Smooth muscle cell (in vitro differentiated cells): Measurements from ENCODE around the gene LEKR1. TPM values are rescaled to one million over a fixed set of nuclear protein-coding genes. Genes with fewer than 3 reads are reported as not detected.

Experiments
- DNase-seq: peaks from one replicate; lab custom pipeline; 2025; ENCODE audit not compliant: unreplicated experiment; lab: John Stamatoyannopoulos, UW
- H2AFZ ChIP-seq: fragments of 200-600 bp; sonication (generic); 2 replicates; pipeline ENCODE4 v1.6.0; 2016; ENCODE audit warnings: antibody characterized with exemption, low read depth, mild to moderate bottlenecking
- H3F3A ChIP-seq: fragments of 200-600 bp; sonication (generic); 2 replicates; pipeline ENCODE4 v1.6.0; 2017; ENCODE audit warnings: antibody characterized with exemption, low read depth
- H3K27ac ChIP-seq: fragments of 200-600 bp; sonication (generic); 2 replicates; pipeline ENCODE4 v1.5.1; 2016; ENCODE audit warnings: low read depth, mild to moderate bottlenecking
- H3K27me3 ChIP-seq: fragments of 200-600 bp; sonication (generic); 2 replicates; pipeline ENCODE4 v1.6.1; 2016; ENCODE audit warnings: low read depth, mild to moderate bottlenecking
- H3K36me3 ChIP-seq: fragments of 200-600 bp; sonication (generic); 2 replicates; pipeline ENCODE4 v1.5.1; 2016; ENCODE audit warnings: low read depth
- H3K4me1 ChIP-seq: fragments of 200-600 bp; sonication (generic); 2 replicates; pipeline ENCODE4 v1.5.1; 2016; ENCODE audit warnings: low read depth
- H3K4me2 ChIP-seq: fragments of 200-600 bp; sonication (generic); 2 replicates; pipeline ENCODE4 v1.6.0; 2016; ENCODE audit warnings: mild to moderate bottlenecking
- H3K4me3 ChIP-seq: fragments of 200-600 bp; sonication (generic); 2 replicates; pipeline ENCODE4 v1.5.1; 2016; ENCODE audit warnings: mild to moderate bottlenecking
- H3K79me2 ChIP-seq: fragments of 200-600 bp; sonication (generic); 2 replicates; pipeline ENCODE4 v1.6.0; 2016; ENCODE audit warnings: low read depth, mild to moderate bottlenecking
- H3K9ac ChIP-seq: fragments of 200-600 bp; sonication (generic); 2 replicates; pipeline ENCODE4 v1.6.0; 2016; ENCODE audit warnings: low read depth
- H3K9me3 ChIP-seq: fragments of 200-600 bp; sonication (generic); replicated peaks from 2 replicates; pipeline ENCODE4 v1.5.1; 2016; ENCODE audit warnings: low read depth
- H4K20me1 ChIP-seq: fragments of 200-600 bp; sonication (generic); 2 replicates; pipeline ENCODE4 v1.6.0; 2016; ENCODE audit warnings: low read depth
- WGBS: methylation state at CpG from one replicate; pipeline ENCODE4 v1.1.7; 2016; ENCODE audit warnings: low lambda C conversion rate; 5-methylcytosine and 5-hydroxymethylcytosine counted together
- polyA plus RNA-seq: library from polyadenylated mRNA; unstranded; fragments of >200 nt; fragmentation: Nextera tagmentation; extraction: Ambion mirVana; gene quantifications from 2 replicates; pipeline ENCODE4 v1.2.1, GENCODE V29; 2016
- total RNA-seq: library from RNA; depleted of rRNA; stranded (reverse); fragments of >200 nt; gene quantifications from 2 replicates; pipeline ENCODE4 v1.2.3, GENCODE V29; 2014
- TF ChIP-seq, protein P1 (sequence below): fragments of 200-600 bp; sonication (generic); IDR thresholded peaks from 2 replicates; pipeline ENCODE4 v1.5.1; 2017; ENCODE audit warnings: borderline replicate concordance, mild to moderate bottlenecking, antibody characterized with exemption; ENCODE audit not compliant: insufficient read depth, poor library complexity, severe bottlenecking

LEKR1 gene
- total and polyA plus RNA-seq, 2 experiments from 2014 or later: 1.3 to 2.3 TPM

DNA sequence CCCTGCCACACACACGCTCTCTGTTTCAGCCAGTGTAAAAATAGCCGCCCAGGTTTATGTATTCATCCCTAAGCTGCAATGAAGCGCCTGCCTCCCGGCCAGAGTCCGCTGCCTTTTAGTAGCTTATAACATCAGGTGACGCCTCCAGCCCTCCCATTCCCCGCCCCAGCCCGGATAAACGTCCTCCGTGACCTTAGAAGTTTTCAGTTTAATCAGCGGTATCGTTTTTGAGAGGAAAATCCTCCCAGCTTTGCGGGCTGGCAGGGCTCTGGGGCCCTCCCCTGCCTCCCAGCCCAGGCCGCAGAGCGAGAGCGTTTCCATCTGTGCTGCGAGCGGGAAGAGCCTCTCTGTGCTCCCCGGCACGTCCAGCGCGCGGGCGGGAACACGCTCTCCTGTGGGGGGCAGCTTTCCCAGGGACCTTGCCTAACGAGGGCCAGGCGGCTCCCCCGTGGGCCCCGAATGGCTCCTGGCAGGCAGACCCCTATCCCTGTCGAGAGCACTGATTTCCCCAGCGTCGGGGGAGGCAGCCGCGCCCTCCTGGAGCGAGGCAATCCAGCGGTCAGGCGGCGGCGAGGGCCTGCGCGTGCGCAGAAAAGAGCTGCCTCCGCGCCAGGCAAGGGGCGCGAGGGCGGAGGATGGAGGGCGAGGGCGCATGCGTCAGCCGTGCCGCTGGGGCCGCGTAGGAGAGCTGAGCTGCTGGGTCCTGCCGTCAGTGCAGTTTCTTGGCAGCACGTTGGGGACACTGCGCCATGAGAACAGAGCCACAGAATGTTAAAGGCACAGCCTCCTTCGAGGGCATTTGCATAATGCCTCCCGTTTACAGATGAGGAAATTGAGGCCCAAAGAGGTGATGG is 262.7 kb downstream of the LEKR1 start:
- Histone ChIP-seq H4K20me1 (no peaks in the 10 kb centered on the region), H3K79me2 (no peaks in the 10 kb centered on the region), H3K4me1 (peaks cover 8% of the 10 kb centered on the region), H3K4me3 (peak overlapping the region; percentile 59), H3K9ac (peak overlapping the region; percentile 91), H3F3A (peaks cover 12% of the 10 kb centered on the region), H2AFZ (peak overlapping the region; percentile 77), H3K4me2 (peak overlapping the region; percentile 93), H3K27ac (peak overlapping the region; percentile 99), H3K36me3 (no peaks in the 10 kb centered on the region), H3K27me3 (no peaks in the 10 kb centered on the region), H3K9me3 (no peaks in the 10 kb centered on the region)
- WGBS: under 1% methylated on average over 59 of the region's 59 CpGs
- TF ChIP-seq, protein P1, sequence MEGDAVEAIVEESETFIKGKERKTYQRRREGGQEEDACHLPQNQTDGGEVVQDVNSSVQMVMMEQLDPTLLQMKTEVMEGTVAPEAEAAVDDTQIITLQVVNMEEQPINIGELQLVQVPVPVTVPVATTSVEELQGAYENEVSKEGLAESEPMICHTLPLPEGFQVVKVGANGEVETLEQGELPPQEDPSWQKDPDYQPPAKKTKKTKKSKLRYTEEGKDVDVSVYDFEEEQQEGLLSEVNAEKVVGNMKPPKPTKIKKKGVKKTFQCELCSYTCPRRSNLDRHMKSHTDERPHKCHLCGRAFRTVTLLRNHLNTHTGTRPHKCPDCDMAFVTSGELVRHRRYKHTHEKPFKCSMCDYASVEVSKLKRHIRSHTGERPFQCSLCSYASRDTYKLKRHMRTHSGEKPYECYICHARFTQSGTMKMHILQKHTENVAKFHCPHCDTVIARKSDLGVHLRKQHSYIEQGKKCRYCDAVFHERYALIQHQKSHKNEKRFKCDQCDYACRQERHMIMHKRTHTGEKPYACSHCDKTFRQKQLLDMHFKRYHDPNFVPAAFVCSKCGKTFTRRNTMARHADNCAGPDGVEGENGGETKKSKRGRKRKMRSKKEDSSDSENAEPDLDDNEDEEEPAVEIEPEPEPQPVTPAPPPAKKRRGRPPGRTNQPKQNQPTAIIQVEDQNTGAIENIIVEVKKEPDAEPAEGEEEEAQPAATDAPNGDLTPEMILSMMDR: no peak
- DNase-seq: no peak

DNA sequence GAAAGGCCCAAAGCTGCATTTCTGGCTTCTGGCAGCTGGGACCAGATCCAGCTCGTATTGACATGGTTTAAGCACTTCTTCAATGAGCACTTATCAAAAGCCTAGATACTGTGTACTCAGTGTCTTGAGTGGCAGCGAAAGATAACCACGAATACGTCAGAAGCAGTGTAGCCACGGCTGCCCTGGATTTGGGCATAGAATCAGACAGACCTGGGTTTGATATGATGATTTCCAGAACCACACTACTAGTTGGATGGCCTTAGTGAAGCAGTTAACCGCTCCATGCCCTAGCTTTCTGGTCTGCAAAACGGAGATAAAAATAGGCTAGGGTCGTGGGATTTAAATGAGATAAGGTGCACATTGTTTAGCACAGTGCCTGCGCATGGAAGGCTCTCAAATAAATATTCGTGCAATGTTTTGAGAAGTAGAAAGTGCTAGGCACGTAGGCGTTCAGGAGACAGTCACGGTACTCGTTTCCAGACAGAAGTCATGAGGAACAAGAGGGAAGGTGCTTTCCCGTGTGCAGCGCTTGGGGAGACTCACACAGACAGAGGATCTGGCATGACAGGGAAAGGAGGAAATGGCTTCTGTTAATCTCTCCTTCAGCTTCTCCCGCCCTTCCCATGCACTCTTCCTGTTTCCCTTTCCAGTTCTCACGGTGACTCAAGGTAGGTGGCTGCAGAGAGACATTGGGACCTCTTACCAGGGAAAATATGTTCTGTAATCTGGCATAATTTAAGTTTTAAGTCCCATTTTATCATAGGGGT is 263.5 kb downstream of the LEKR1 start:
- Histone ChIP-seq H3K36me3 (no peaks in the 10 kb centered on the region), H3K9ac (peak overlapping the region; percentile 91), H3K9me3 (no peaks in the 10 kb centered on the region), H3K4me3 (peak overlapping the region; percentile 59), H2AFZ (peak overlapping the region; percentile 77), H3K27me3 (no peaks in the 10 kb centered on the region), H4K20me1 (no peaks in the 10 kb centered on the region), H3K79me2 (no peaks in the 10 kb centered on the region), H3K27ac (peak overlapping the region; percentile 99), H3K4me2 (peak overlapping the region; percentile 93), H3K4me1 (peaks cover 8% of the 10 kb centered on the region), H3F3A (peaks cover 12% of the 10 kb centered on the region)
- TF ChIP-seq, protein P1: no peak
- no peak for DNase-seq
- WGBS: 21% methylated on average over 18 of the region's 18 CpGs

DNA sequence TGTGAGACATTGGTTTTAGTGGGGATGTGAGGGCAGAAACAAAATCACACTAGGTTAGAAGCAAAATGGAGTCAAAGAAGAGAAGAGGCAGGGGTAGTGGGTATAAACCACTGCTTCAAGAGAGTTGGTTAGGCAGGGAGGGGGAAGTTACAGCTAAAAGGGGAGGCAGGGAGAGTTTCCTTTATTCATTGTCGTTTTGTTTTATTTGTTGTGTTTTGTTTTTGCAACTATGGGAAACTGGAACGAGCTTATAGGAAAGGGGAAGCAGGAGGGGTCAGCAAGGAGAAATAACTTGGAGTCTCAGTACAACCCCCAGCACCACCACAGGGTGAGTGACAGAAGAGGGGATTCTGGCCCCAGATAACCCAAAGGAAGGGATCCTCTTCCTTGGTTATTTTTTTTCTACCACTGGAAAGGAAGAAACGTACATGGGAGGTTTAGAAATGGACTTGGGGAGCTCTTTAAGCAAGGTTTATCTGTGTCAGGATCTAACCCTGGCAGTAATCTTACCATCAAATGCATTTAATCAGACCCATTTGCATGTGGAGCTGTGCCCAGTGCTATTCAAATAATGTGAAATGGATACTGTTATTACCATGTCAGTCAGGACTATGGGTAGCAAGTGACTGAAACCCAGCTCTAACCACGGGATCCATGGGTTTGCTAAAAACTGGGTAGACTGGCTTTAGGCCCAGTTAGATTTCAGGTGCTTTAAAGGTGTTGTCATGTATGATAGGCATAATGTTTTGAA is 265.1 kb downstream of the LEKR1 start:
- H3K36me3 ChIP-seq: no peaks in the 10 kb centered on the region
- no peak overlapping the region for H3K4me2 ChIP-seq
- H3K27ac ChIP-seq: no peak overlapping the region
- DNase-seq: no peak
- H3F3A ChIP-seq: peaks cover 12% of the 10 kb centered on the region
- H3K27me3 ChIP-seq: no peaks in the 10 kb centered on the region
- H3K9ac ChIP-seq: no peak overlapping the region
- H3K79me2 ChIP-seq: no peaks in the 10 kb centered on the region
- no peaks in the 10 kb centered on the region for H3K9me3 ChIP-seq
- H3K4me1 ChIP-seq: peaks cover 8% of the 10 kb centered on the region
- no peak overlapping the region for H3K4me3 ChIP-seq
- 89% methylated on average over 4 of the region's 4 CpGs for WGBS
- no peak overlapping the region for H2AFZ ChIP-seq
- TF ChIP-seq, protein P1: no peak
- H4K20me1 ChIP-seq: no peaks in the 10 kb centered on the region
